HG03378 (cell line): ENCODE results near the gene SNTG2.
"Not testable (repeated sequence)": the region's sequence is repeated elsewhere in the genome, so short reads cannot be mapped to it uniquely, and the experiment has no call there.

ENCODE experiments used
- ATAC-seq: cut with Tn5 transposase; IDR thresholded peaks from one replicate; pipeline ENCODE4 v1.9.1; 2021; ENCODE audit warnings: mild to moderate bottlenecking, moderate library complexity; ENCODE audit not compliant: unreplicated experiment

The SNTG2 gene

DNA sequence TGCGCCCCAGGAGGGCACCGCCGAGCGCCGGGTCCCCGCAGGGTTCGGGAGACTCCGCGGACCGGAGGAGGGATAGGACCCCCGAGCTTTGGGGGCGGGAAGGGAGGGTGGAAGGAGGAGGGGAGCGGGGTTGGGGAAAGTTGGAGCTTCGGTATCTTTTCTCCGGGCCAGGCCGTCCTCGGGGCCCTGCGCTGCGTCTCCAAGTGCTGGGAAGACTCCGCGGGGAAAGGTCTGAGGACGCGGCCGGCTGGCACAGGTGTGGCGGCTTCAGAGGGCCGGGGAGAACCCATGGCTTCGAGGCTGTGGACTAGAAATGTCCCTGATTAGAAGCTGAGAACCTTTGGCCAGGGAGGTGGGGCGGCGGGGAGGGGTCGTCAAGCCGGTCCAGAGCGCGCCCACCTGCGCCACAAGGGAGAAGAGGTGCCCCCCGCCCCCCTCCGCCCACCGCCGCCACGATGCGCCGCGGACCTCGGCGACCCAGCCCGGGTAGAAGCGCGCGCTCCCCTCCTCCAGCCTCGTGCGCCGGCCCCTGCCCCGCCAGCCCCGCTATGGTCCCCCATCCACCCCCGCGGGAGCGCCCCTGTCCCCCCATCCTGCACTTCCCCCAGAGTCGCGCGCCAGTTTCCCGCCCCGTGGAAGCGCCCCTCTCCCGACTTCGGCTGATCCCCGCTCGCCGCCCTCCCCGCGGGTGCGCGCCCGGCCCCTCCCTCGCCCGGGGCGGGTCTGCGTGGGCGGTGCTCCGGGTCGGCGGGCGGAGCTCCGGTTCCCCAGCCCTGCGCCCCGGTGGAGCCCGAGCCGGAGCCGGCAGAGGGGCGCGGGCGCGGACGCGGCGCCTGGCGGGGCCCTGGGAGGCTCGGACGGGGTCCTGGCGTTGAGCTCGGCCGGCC, at the start of gene SNTG2:
SNTG2 (plus strand) TSS at position 770 of the 887 bp plus-strand sequence. CDS start 148 bp downstream, outside the sequence.
- no peak for ATAC-seq

- ATAC-seq, result no peak
Observed at GRCh38 chr2:902584-902983, 48.1 kb upstream of the SNTG2 start.

DNA sequence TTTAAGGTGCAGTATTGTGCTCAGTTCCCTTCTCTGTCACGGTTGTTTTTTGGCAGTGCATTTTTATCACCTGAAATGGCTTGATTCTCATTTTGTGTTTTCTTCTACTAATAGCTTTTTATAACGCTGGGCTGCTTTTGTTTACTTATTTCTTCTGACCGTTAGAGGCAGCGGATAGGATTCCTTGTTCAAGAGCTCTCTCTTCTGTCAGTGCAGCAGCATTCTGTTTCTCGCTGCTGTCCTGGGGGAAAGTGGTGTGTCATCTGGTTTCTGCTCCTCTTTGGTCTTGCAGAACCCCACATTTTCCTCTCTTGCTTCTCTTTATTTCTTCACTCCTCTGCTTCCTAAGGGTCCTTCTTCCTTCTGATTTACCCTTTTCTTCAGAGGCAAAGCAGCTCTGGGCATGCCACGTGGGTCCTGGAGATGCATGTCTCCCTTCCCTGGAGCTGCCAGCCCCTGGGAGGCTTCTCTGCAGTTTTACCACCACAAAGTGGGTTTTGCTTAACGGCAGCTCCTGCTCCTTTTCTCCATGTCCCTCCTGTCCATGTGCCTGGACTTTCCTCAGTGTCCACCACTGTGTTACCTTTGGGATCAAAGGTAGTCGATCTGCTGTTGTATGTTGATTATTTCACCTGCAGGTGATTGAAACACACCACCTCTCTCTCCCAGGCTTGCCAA, 47.3 kb upstream of the SNTG2 start:
- ATAC-seq, result no peak

DNA sequence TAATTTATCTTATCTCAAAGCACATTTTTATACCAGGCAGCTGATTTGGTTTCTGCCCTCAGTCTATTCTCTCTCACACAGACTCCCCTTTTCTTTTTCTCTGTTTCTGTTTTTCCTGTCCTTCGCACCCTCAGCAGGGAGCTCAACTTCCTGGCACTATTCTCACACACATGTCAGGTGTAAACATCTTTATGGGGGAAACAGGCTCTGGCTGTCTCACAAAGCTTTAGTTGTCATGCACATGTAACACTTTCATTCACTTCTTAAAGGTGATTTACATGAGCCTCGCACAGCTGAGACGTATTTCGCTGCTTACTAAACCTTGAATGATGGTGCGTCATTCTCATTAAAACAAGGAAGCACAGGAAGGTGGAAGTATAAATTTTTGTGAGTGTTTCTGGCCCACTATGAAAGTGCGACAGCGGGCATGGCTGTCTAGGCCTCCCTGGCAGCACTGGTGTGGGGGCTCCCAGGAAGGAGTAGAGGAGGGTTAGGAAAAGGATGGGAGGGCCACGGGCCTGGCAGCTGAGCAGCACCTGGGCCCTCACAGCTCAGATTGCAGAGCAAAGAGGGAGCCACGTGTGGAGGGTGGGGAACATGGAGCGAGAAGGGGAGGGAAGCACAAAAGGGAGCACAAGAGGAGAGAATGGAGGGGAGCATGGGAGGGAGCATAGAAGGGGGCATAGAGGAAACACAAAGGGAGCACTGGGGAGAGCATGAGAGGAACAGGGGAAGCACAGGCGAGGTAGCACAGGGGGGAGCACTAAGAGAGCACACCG, 46.2 kb upstream of the SNTG2 start:
- no peak for ATAC-seq

- no peak for ATAC-seq
Observed at GRCh38 chr2:905091-905832, 45.4 kb upstream of the SNTG2 start.

DNA sequence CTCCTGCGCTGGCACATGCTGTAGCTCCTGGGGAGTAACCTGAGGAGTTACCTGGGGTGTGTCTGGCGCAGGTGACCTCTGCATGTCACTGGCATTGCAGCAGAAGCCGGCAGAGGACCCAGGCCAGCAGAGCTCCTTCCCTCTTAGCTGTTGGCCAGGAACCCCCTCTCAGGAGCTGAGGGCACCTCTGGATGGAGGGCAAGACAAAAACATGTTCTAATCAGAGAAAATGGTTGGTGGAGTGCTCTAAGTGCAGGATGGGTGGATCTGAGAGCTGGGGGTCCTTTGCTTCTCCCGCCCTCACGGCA, 44.9 kb upstream of the SNTG2 start:
- no peak for ATAC-seq

GRCh38 chr2:907706-908105, 42.9 kb upstream of the SNTG2 start:
- ATAC-seq, result no peak

DNA sequence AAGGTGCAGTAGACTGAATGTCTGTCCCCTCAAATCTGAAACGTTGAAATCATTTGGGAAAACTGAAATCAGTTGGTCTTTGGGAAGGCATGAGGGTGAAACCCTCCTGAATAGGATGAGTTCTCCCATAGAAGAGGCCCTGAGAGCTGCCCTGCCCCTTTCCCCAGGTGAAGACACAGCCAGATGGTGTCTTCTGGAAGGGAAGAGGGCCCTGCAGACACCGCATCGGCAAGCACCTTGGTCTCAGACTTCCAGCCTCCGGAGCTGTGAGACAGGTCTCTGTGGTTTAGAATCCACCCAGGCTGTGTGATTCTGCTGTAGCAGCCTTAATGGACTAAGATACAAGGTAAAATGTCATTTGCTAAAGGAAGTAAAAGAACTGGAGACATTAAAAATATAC, 42.1 kb upstream of the SNTG2 start:
- no peak for ATAC-seq

- ATAC-seq, result not testable (repeated sequence)
Observed at GRCh38 chr2:909764-910379, 40.8 kb upstream of the SNTG2 start.

DNA sequence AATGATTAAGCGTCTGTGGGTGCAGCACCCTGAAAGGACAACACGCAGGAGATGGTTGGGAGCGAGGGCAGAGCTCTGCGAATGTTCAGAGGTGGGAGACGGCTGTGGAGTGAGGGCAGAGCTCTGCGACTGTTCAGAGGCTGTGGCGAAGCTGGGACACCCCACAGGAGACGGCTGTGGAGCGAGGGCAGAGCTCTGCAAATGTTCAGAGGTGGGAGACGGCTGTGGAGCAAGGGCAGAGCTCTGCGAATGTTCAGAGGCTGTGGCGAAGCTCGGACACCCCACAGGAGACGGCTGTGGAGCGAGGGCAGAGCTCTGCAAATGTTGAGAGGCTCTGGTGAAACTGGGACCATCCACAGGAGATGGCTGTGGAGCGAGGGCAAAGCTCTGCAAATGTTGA, 40.0 kb upstream of the SNTG2 start:
- no peak for ATAC-seq

GRCh38 chr2:915979-916378, 34.7 kb upstream of the SNTG2 start:
- no peak for ATAC-seq

GRCh38 chr2:916935-917334, 33.7 kb upstream of the SNTG2 start:
- ATAC-seq, result no peak

- no peak for ATAC-seq
Observed at GRCh38 chr2:919672-920071, 31.0 kb upstream of the SNTG2 start.

DNA sequence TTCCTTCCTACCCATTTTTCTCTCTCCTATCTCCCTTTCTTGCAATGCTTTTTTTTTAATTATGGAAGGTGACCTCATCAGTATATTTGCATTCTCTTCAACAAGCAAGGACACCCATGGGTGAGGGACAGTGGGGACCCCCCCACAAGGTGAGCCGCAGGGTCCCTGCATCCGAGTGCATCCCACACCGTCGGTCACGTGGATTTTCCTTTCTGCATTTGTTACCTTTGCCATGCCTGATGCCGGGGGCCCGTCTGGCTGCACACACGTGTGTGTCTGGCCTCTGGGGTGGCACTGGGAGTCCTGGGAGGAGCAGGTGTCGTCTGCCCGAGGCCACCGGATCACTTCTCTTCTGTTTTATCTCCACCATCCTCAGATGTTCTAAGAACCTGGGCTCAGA, 30.1 kb upstream of the SNTG2 start:
- no peak for ATAC-seq

- ATAC-seq, result no peak
Observed at GRCh38 chr2:920999-921398, 29.6 kb upstream of the SNTG2 start.

DNA sequence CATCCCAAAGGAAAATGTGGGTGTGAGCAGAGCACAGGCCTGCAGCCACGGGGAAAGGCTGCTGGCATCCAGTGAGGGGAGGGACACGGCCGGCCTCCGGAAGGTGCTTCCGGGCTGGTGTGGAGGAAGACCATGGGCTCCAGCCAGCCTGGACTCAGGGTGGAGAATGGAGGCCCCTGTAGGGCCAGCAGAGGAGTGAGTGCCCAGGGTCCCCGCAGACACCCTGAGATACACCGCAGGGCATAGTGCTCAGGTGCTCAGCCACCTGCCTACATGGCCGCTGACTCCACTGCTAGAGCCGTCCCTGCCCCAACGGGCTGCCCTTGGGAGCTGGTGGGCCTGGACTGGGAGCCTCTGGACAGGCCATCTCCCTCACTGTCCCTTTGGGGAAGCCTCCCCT, 28.5 kb upstream of the SNTG2 start:
- no peak for ATAC-seq

DNA sequence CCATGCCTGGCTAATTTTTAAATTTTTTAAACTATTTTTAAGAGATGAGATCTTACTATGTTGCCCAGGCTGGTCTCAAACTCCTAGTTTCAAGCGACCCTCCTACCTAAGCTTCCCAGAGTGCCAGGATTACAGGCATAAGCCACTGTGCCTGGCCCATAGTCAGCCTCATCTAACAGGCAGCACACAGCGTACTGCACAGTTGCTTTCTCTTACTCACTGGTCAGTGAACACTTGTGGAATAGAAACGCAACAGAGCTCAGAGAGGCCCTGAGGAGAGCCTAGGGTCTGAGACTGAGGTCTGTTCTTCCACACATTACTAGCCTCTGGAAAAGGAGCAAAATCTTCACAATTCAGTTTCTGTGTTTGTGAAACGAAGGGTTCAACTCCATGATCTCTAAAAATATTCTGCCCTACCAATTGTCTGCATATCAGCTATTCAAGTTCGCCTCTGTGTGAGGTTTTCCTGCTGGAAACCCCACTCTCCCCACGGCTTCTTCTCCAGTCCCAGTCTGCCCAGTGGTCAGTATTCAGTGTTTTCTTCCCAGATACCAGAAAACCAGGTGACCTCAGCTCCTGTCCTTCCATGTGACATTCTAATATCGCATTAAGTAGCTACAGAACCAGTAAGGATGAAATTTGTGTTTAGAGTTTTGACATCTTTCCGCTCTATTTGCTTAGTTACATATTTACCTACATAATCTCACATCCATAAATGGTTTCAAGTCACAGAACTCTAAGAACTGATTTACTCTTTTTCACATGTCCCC, 26.6 kb upstream of the SNTG2 start:
- ATAC-seq, result no peak

GRCh38 chr2:924701-925100, 25.9 kb upstream of the SNTG2 start:
- ATAC-seq, result no peak

GRCh38 chr2:925309-925708, 25.3 kb upstream of the SNTG2 start:
- no peak for ATAC-seq

DNA sequence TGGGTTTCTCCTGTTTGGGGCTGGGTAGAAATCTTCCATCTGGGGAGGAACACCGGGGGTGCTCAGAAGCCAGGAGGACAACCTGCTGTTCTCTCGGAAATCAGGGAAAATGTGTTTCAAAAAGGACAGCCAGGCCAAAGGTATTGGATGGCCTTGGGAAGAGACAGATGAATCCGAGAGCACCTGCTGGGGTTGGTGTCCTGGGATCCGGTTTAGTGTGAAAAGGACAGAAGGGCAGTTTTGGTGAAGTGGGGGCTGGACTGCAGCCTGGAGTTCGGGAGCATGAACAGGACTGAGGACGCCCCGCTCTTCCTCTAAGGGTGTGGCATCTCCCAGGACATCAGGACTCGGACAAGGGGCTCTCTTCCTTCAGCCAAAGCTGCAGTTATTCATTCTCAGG, 24.9 kb upstream of the SNTG2 start:
- no peak for ATAC-seq
